ENCODE measurements around the gene PCDHB9.
"Not testable (repeated sequence)": the region's sequence is repeated elsewhere in the genome, so short reads cannot be mapped to it uniquely, and the experiment has no call there.

The PCDHB9 gene

DNA sequence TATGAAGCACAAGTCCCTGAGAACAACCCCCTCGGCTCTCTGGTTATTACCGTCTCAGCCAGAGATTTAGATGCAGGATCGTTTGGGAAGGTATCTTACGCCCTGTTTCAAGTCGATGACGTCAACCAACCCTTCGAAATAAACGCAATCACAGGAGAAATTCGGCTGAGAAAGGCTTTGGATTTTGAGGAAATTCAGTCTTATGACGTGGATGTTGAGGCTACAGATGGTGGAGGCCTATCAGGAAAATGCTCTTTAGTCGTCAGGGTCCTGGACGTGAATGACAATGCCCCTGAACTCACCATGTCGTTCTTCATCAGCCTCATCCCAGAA lies 36.0 kb upstream of the PCDHB9 start:
- no peaks in the 10 kb centered on the region for H4K20me1 ChIP-seq (ENCODE audit: insufficient read depth, low read length)
- H3K4me2 ChIP-seq (ENCODE audit: insufficient read depth, low read length): no peak overlapping the region

DNA sequence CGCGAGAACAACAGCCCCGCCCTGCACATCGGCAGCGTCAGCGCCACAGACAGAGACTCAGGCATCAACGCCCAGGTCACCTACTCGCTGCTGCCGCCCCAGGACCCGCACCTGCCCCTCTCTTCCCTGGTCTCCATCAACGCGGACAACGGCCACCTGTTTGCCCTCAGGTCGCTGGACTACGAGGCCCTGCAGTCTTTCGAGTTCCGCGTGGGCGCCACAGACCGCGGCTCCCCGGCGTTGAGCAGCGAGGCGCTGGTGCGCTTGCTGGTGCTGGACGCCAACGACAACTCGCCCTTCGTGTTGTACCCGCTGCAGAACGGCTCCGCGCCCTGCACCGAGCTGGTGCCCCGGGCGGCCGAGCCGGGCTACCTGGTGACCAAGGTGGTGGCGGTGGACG lies 35.3 kb upstream of the PCDHB9 start:
- H3K9me3 ChIP-seq (ENCODE audit: insufficient read depth, low read length, severe bottlenecking); H3K27me3 ChIP-seq (ENCODE audit: insufficient read depth, low read length, poor library complexity); H3K9ac ChIP-seq (ENCODE audit: low read depth, low read length); H3K79me2 ChIP-seq (ENCODE audit: insufficient read depth, low read length); ATAC-seq (ENCODE audit: insufficient read depth, low read depth); DNase-seq; H3K36me3 ChIP-seq (ENCODE audit: insufficient read depth, low read length); H4K20me1 ChIP-seq (ENCODE audit: insufficient read depth, low read length); H3K4me3 ChIP-seq (ENCODE audit: low read depth in 1 of 2, low read length in 2 of 2); H3K4me1 ChIP-seq (ENCODE audit: insufficient read depth, low read length); H3K27ac ChIP-seq (ENCODE audit: low read length); H3K4me2 ChIP-seq (ENCODE audit: insufficient read depth, low read length); H2AFZ ChIP-seq (ENCODE audit: low read depth, low read length): not testable (repeated sequence)

More for the DNA sequence above, 36.0 kb upstream of the PCDHB9 start:
- no peak for DNase-seq
- no peaks in the 10 kb centered on the region for H3K27me3 ChIP-seq (ENCODE audit: insufficient read depth, low read length, poor library complexity)
- no peaks in the 10 kb centered on the region for H3K36me3 ChIP-seq (ENCODE audit: insufficient read depth, low read length)
- no peaks in the 10 kb centered on the region for H3K79me2 ChIP-seq (ENCODE audit: insufficient read depth, low read length)
- ATAC-seq (ENCODE audit: insufficient read depth, low read depth): no peak
- no peaks in the 10 kb centered on the region for H3K4me1 ChIP-seq (ENCODE audit: insufficient read depth, low read length)
- H2AFZ ChIP-seq (ENCODE audit: low read depth, low read length): no peak overlapping the region
- TF ChIP-seq, protein P1, sequence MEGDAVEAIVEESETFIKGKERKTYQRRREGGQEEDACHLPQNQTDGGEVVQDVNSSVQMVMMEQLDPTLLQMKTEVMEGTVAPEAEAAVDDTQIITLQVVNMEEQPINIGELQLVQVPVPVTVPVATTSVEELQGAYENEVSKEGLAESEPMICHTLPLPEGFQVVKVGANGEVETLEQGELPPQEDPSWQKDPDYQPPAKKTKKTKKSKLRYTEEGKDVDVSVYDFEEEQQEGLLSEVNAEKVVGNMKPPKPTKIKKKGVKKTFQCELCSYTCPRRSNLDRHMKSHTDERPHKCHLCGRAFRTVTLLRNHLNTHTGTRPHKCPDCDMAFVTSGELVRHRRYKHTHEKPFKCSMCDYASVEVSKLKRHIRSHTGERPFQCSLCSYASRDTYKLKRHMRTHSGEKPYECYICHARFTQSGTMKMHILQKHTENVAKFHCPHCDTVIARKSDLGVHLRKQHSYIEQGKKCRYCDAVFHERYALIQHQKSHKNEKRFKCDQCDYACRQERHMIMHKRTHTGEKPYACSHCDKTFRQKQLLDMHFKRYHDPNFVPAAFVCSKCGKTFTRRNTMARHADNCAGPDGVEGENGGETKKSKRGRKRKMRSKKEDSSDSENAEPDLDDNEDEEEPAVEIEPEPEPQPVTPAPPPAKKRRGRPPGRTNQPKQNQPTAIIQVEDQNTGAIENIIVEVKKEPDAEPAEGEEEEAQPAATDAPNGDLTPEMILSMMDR (IDR thresholded peaks at IDR 0.05; ENCODE audit: borderline replicate concordance, extremely low read depth, low read length, poor library complexity, severe bottlenecking): no peak
- no peak for TF ChIP-seq EZH2 (IDR thresholded peaks at IDR 0.05; ENCODE audit: borderline replicate concordance, low read depth, low read length, severe bottlenecking)
- no peak overlapping the region for H3K4me3 ChIP-seq (ENCODE audit: low read depth in 1 of 2, low read length in 2 of 2)
- H3K9me3 ChIP-seq (ENCODE audit: insufficient read depth, low read length, severe bottlenecking): no peaks in the 10 kb centered on the region
- H3K27ac ChIP-seq (ENCODE audit: low read length): no peak overlapping the region
- H3K9ac ChIP-seq (ENCODE audit: low read depth, low read length): no peak overlapping the region

DNA sequence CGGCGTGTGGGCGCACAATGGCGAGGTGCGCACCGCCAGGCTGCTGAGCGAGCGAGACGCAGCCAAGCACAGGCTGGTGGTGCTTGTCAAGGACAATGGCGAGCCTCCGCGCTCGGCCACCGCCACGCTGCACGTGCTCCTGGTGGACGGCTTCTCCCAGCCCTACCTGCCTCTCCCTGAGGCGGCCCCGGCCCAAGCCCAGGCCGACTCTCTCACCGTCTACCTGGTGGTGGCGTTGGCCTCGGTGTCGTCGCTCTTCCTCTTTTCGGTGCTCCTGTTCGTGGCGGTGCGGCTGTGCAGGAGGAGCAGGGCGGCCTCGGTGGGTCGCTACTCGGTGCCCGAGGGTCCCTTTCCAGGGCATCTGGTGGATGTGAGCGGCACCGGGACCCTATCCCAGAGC lies 34.9 kb upstream of the PCDHB9 start:
- not testable (repeated sequence) for H3K9me3 ChIP-seq (ENCODE audit: insufficient read depth, low read length, severe bottlenecking); H3K4me1 ChIP-seq (ENCODE audit: insufficient read depth, low read length); H3K27ac ChIP-seq (ENCODE audit: low read length); H3K4me2 ChIP-seq (ENCODE audit: insufficient read depth, low read length); H4K20me1 ChIP-seq (ENCODE audit: insufficient read depth, low read length); H3K4me3 ChIP-seq (ENCODE audit: low read depth in 1 of 2, low read length in 2 of 2); H3K9ac ChIP-seq (ENCODE audit: low read depth, low read length); H3K79me2 ChIP-seq (ENCODE audit: insufficient read depth, low read length); DNase-seq; H2AFZ ChIP-seq (ENCODE audit: low read depth, low read length); H3K36me3 ChIP-seq (ENCODE audit: insufficient read depth, low read length); H3K27me3 ChIP-seq (ENCODE audit: insufficient read depth, low read length, poor library complexity); ATAC-seq (ENCODE audit: insufficient read depth, low read depth)

DNA sequence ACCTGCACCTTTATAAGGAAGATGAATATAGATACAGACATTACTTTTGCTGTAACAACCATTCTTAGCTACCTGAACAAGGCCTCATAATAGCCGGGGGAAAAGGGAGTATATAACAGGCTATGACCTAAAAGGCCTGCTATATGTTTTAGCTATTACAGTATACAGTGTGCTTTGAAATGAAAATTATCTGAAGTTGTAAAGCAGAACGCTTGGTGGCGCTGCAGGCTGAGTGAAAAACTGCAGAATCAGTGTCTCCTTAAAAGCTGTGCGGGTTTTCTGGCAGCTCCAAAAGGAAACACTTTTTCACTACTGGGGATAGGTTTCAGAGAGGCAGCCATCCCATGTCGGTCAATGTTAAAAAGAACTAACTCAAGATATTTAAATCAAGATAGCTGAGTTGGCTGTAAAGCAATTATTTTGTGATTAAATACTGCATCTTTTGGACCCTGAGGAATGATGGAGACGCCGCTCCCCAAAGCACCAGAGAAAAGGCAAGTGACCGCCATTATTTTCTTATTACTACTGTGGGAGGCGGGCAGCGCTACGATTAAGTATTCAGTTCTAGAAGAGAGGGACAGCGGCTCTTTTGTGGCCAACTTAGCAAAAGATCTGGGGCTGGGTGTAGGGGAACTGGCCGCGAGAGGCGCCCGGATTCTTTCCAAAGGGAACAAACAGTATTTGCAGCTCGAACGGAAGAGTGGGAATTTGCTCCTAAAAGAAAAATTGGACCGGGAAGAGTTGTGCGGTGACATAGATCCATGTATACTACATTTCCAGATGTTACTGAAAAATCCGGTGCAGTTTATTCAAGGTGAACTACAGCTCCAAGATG lies 31.2 kb upstream of the PCDHB9 start:
- H3K4me3 ChIP-seq (ENCODE audit: low read depth in 1 of 2, low read length in 2 of 2): no peak overlapping the region
- no peaks in the 10 kb centered on the region for H3K36me3 ChIP-seq (ENCODE audit: insufficient read depth, low read length)
- TF ChIP-seq, protein P1 (IDR thresholded peaks at IDR 0.05; ENCODE audit: borderline replicate concordance, extremely low read depth, low read length, poor library complexity, severe bottlenecking): no peak
- TF ChIP-seq EZH2 (IDR thresholded peaks at IDR 0.05; ENCODE audit: borderline replicate concordance, low read depth, low read length, severe bottlenecking): no peak
- no peak overlapping the region for H2AFZ ChIP-seq (ENCODE audit: low read depth, low read length)
- DNase-seq (no peak), ATAC-seq (ENCODE audit: insufficient read depth, low read depth) (no peak)
- no peak overlapping the region for H3K4me2 ChIP-seq (ENCODE audit: insufficient read depth, low read length)
- no peaks in the 10 kb centered on the region for H3K27me3 ChIP-seq (ENCODE audit: insufficient read depth, low read length, poor library complexity)
- no peaks in the 10 kb centered on the region for H4K20me1 ChIP-seq (ENCODE audit: insufficient read depth, low read length)
- H3K9me3 ChIP-seq (ENCODE audit: insufficient read depth, low read length, severe bottlenecking): no peaks in the 10 kb centered on the region
- H3K27ac ChIP-seq (ENCODE audit: low read length): no peak overlapping the region
- no peaks in the 10 kb centered on the region for H3K79me2 ChIP-seq (ENCODE audit: insufficient read depth, low read length)
- no peak overlapping the region for H3K9ac ChIP-seq (ENCODE audit: low read depth, low read length)
- H3K4me1 ChIP-seq (ENCODE audit: insufficient read depth, low read length): no peaks in the 10 kb centered on the region

DNA sequence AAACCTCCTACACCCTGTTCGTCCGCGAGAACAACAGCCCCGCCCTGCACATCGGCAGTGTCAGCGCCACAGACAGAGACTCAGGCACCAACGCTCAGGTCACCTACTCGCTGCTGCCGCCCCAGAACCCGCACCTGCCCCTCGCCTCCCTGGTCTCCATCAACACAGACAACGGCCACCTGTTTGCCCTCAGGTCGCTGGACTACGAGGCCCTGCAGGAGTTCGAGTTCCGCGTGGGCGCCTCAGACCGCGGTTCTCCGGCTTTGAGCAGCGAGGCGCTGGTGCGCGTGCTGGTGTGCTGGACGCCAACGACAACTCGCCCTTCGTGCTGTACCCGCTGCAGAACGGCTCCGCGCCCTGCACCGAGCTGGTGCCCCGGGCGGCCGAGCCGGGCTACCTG lies 29.6 kb upstream of the PCDHB9 start:
- not testable (repeated sequence) for H3K4me1 ChIP-seq (ENCODE audit: insufficient read depth, low read length); H3K4me3 ChIP-seq (ENCODE audit: low read depth in 1 of 2, low read length in 2 of 2); H3K27ac ChIP-seq (ENCODE audit: low read length); H3K9ac ChIP-seq (ENCODE audit: low read depth, low read length); ATAC-seq (ENCODE audit: insufficient read depth, low read depth); H3K79me2 ChIP-seq (ENCODE audit: insufficient read depth, low read length); H3K4me2 ChIP-seq (ENCODE audit: insufficient read depth, low read length); DNase-seq; H3K9me3 ChIP-seq (ENCODE audit: insufficient read depth, low read length, severe bottlenecking); H3K36me3 ChIP-seq (ENCODE audit: insufficient read depth, low read length); H3K27me3 ChIP-seq (ENCODE audit: insufficient read depth, low read length, poor library complexity); H4K20me1 ChIP-seq (ENCODE audit: insufficient read depth, low read length); H2AFZ ChIP-seq (ENCODE audit: low read depth, low read length)

DNA sequence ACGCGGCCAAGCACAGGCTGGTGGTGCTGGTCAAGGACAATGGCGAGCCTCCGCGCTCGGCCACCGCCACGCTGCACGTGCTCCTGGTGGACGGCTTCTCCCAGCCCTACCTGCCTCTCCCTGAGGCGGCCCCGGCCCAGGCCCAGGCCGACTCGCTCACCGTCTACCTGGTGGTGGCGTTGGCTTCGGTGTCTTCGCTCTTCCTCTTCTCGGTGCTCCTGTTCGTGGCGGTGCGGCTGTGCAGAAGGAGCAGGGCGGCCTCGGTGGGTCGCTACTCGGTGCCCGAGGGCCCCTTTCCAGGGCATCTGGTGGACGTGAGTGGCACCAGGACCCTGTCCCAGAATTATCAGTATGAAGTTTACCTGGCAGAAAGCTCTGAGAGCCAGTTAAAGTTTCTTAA lies 29.1 kb upstream of the PCDHB9 start:
- not testable (repeated sequence) for DNase-seq; H3K9me3 ChIP-seq (ENCODE audit: insufficient read depth, low read length, severe bottlenecking); H3K4me2 ChIP-seq (ENCODE audit: insufficient read depth, low read length); H4K20me1 ChIP-seq (ENCODE audit: insufficient read depth, low read length); H2AFZ ChIP-seq (ENCODE audit: low read depth, low read length); H3K4me3 ChIP-seq (ENCODE audit: low read depth in 1 of 2, low read length in 2 of 2); H3K27me3 ChIP-seq (ENCODE audit: insufficient read depth, low read length, poor library complexity); ATAC-seq (ENCODE audit: insufficient read depth, low read depth); H3K4me1 ChIP-seq (ENCODE audit: insufficient read depth, low read length); H3K36me3 ChIP-seq (ENCODE audit: insufficient read depth, low read length); H3K79me2 ChIP-seq (ENCODE audit: insufficient read depth, low read length); H3K9ac ChIP-seq (ENCODE audit: low read depth, low read length); H3K27ac ChIP-seq (ENCODE audit: low read length)

Measured in DND-41 (cell line).